OCI-M2 (cell line): ENCODE data around the gene KIF23.

ENCODE experiments used
- DNase-seq: peaks from one replicate; lab custom pipeline; 2025; ENCODE audit not compliant: unreplicated experiment; lab: John Stamatoyannopoulos, UW

KIF23 gene

GRCh38 chr15:69489073-69489571 lies 75.0 kb downstream of the KIF23 start:
- DNase-seq = no peak

DNA sequence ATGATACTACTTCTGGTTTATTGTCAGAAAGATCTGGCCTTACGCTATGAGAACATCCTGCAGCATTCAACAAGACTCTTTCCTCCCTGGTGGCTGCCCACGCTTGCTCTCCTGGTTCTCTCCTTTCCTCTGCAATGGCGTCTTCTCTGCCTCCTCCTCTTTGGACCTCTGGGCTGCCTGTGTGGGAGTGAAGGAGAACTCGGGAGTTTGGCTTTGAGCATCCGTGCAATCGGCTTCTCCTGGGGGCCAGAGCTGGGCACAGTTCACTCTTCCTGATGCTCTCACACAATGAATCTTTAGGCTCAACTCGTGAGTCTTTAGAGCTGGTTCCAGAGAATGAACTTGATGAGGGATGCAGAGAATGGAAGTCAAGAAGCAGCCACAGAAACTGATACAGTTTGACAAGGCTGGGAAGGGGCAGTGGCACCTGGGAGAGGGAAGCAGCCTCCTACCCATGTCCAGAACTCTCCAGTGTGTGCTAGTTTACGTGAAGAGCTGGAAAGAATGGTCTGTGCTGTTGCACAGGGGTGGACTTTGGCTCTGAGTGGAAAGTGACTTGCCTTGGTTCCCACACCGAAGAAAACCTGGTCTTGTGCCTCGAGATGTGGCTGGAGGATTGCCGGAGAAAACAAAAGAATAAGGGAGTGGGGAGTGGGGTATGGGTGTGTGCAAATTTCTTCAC lies 76.3 kb downstream of the KIF23 start:
- no peak for DNase-seq

DNA sequence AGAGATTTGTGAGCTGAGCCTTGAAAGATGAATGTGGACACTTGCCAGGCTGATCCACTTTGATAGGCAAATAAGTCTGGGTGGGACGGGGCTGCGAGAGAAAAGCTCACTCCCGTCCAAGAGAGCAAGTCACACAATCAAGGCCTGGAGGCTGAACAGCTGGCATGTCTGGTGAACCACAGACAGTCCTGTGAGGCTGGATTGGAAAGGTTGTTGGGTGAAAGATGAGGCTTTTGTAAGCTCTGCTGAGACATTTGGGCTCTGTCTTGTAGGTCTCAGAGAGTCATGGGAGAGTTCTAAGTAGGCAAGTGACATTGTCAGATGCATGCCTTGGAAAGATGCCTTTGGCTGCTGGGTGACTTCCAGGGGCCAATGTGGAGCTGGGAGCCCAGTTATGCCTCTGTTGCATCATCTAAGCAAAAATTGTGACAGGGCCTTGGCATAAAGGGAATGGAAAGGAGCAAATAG lies 76.9 kb downstream of the KIF23 start:
- no peak for DNase-seq

DNA sequence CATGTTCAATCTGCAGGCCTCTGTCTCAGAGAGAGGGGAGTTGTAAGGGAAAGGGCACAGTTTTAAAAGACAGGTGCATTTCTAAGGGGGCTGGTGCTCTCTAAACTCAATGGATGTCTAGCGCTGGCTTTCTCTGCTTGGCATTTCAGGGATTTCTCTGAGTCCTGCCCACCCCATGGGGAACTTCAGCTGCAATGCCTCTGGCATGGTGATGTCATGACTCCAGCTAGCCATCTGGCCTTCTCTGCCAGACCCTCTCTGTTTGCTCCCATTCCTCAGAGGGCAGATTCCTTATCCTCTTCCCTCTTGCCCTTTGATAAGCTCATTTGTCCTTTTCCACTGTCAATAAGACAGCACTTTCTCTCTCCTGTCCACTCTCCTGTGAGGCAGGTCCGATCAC lies 79.3 kb downstream of the KIF23 start:
- DNase-seq = no peak

DNA sequence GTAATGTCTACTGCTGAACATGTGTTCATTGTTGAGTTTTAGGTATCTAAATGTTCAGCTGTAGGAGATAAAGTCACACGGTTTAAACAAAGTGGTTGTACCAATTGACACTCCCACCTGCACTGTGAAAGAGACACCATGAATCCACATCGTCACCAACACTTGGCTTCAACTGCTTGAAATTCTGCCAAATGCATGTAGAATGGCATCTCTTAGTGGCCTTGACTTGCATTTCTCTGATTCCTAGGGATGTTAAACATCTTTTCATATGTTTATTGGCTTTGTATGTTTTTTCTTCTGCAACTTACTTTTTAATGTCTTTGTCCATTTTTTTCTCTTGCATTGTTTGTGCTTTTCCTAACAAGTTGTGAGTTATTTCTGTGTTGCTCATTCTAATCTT lies 81.9 kb downstream of the KIF23 start:
- no peak for DNase-seq

DNA sequence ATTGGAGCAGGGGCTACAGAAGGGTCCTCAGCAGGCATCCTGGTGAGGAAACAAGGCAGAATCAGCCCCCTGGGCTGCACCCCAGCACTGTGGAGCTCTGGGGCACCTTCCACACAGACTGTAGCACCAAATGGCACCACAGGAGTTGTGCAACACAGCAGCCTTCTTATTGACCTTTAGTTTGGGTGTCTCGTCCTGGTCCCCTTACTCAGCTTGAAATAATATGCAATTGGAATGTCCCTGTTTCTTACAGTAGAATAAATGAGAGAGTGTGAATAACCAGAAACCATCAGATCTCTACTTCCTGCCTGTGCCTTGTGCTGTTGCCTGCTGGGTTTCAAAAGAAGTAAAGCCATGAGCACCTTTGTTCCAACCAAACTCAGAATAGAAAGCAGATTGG lies 82.9 kb downstream of the KIF23 start:
- no peak for DNase-seq

DNA sequence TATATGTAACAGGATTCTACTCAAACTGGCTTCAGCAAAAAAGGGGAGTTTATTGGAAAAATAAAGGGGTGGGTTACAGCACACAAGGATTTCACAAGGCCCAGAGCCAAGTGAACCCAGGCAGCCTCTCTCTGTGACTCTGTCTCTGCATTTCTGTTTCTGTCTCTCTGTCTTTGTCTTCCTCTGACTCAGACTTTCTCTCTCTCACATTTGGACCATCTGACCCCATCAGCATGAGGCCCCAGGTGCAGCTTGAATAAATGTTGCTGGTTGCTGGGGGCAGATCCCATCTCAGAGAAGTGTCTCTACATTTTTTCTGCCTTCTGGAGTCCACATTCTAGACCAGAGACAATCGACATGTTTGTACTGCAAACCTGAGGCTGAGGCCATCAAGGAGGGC lies 83.5 kb downstream of the KIF23 start:
- DNase-seq = no peak
